ENCODE measurements around the gene MGST3.
"Not testable (repeated sequence)": the region's sequence is repeated elsewhere in the genome, so short reads cannot be mapped to it uniquely, and the experiment has no call there.

MGST3 gene

GRCh38 chr1:165645654-165646366, 14.8 kb downstream of the MGST3 start:
- no peak for TF ChIP-seq CTCF (IDR thresholded peaks at IDR 0.05; ENCODE audit: low read depth, low read length)
- Histone ChIP-seq H3K4me1 (no peaks in the 10 kb centered on the region), H3K9me3 (no peaks in the 10 kb centered on the region), H3K36me3 (no peaks in the 10 kb centered on the region), H3K27me3 (no peaks in the 10 kb centered on the region), H3K4me3 (ENCODE audit: low read depth, low read length) (no peak overlapping the region)
- DNase-seq, result peak; percentile 21

- no peak for TF ChIP-seq CTCF (IDR thresholded peaks at IDR 0.05; ENCODE audit: low read depth, low read length)
- no peaks in the 10 kb centered on the region for H3K4me1 ChIP-seq
- no peaks in the 10 kb centered on the region; the same call in 1 of the 2 replicates for H3K36me3 ChIP-seq
- no peak for DNase-seq
- no peaks in the 10 kb centered on the region for H3K27me3 ChIP-seq
- H3K4me3 ChIP-seq (ENCODE audit: low read depth, low read length), result no peak overlapping the region
- H3K9me3 ChIP-seq, result no peaks in the 10 kb centered on the region
These were observed 16.5 kb downstream of the MGST3 start for GRCh38 chr1:165647517-165647916.

- Histone ChIP-seq H3K4me1 (no peaks in the 10 kb centered on the region), H3K9me3 (no peaks in the 10 kb centered on the region), H3K4me3 (ENCODE audit: low read depth, low read length) (no peak overlapping the region), H3K27me3 (no peaks in the 10 kb centered on the region), H3K36me3 (no peaks in the 10 kb centered on the region; the same call in 1 of the 2 replicates)
- TF ChIP-seq CTCF (IDR thresholded peaks at IDR 0.05; ENCODE audit: low read depth, low read length), result no peak
- DNase-seq, result no peak
These were observed 16.9 kb downstream of the MGST3 start for GRCh38 chr1:165647970-165648369.

DNA sequence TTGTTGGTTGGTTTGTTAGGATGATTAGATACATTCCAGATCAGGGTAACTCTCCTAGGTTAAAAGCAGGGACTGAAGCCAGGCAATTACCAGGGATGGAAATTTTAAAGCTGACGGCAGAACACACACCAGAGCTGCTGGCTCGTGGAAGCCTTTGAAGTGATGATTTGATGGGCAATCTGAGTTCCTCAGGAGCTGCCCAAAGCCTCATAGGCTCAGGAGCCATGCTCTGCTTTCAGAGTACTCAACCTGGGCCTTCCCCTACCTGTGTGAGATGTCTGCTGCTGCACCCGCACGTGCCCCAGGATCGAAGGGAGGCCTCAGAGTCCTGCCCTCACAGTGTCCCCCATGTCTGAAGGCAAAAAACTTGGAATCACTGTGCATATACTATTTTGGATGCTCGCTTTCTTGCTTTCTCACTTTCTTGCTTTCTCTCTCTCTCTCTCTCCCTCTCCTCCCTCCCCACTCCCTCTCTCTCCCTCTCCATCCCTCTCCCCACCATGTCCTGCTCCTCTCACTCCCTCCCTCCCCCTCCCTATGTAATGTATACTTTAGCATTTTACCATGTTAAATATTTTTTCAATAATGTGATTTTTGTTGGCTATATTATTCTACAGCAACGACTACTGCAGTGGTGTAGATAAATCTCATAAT, 18.0 kb downstream of the MGST3 start:
- DNase-seq, result no peak
- H3K9me3 ChIP-seq, result no peaks in the 10 kb centered on the region
- no peak for TF ChIP-seq CTCF (IDR thresholded peaks at IDR 0.05; ENCODE audit: low read depth, low read length)
- no peaks in the 10 kb centered on the region; the same call in none of the 2 replicates for H3K36me3 ChIP-seq
- no peak overlapping the region for H3K4me3 ChIP-seq (ENCODE audit: low read depth, low read length)
- H3K4me1 ChIP-seq, result no peaks in the 10 kb centered on the region
- no peaks in the 10 kb centered on the region for H3K27me3 ChIP-seq

DNA sequence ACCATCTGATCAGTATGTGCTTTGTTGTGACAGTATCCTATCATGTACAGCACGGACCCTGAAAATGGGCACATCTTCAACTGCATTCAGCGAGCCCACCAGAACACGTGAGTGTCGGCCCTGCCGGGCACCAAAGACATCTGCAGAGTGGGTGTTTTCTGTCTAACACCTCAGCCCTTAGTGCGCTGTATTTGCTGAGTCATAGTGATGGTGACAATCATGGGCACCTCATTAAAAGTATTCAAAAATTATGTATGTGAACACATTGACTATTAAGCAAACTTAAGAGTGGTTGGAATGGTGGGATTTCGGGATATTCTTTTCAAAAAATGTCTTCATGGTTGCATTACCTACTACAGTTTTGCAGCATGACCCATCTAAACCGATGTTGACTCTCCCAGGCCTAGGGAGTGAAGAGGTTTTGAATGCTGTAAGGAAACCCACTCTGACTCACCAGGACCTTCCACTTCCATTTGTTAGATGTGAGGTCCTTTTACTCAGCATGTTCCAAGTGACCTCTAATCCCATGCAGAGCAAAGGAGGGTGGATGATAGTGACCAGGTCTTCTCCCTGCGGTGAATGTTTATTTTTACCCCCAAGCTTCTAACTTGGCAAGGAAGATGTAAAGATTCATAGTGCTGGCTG, 20.1 kb downstream of the MGST3 start:
- H3K4me1 ChIP-seq, result no peaks in the 10 kb centered on the region
- no peaks in the 10 kb centered on the region for H3K9me3 ChIP-seq
- no peak for DNase-seq
- no peak overlapping the region for H3K4me3 ChIP-seq (ENCODE audit: low read depth, low read length)
- TF ChIP-seq CTCF (IDR thresholded peaks at IDR 0.05; ENCODE audit: low read depth, low read length), result no peak
- no peaks in the 10 kb centered on the region; the same call in none of the 2 replicates for H3K36me3 ChIP-seq
- no peaks in the 10 kb centered on the region for H3K27me3 ChIP-seq

- not testable (repeated sequence) for DNase-seq; H3K9me3 ChIP-seq; H3K4me1 ChIP-seq; H3K27me3 ChIP-seq; H3K36me3 ChIP-seq; H3K4me3 ChIP-seq (ENCODE audit: low read depth, low read length)
These were observed 27.9 kb downstream of the MGST3 start for GRCh38 chr1:165658766-165659580.
